Amniotic epithelial cell (primary cell): ENCODE data around the gene DDO.
A peak's percentile ranks its signal among the peaks of the same experiment; 100 is the strongest.

Experiments
- DNase-seq: peaks from one replicate; pipeline ENCODE4 v3.0.0-alpha.2; 2010; ENCODE audit warnings: low read depth

Gene DDO

GRCh38 chr6:110419028-110419739 lies 3.8 kb upstream of the DDO start:
- DNase-seq = no peak

GRCh38 chr6:110418594-110418993 lies 3.2 kb upstream of the DDO start:
- no peak for DNase-seq

DNA sequence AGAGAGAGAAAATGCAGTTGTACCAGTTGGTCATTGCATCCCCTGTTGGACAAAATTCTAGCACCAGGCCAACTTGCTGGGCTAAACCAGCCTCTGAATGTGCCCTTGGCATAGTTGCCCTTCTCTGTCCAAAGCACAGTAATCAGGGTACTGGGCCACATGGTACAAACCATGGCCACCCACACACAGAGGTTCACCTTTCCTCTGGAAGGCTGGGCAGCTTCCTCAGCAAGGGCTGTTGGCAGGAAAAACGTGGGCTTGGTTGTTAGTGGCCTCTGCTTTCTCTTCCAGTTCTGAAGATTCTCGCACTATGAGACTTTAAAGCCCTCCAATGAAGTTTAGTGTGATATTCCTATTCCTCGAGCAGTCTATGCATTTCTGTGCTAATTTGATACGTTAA lies 706 bp downstream of the DDO start:
- DNase-seq = no peak

- DNase-seq = no peak
Measured at GRCh38 chr6:110412360-110412759, 3.0 kb downstream of the DDO start.

DNA sequence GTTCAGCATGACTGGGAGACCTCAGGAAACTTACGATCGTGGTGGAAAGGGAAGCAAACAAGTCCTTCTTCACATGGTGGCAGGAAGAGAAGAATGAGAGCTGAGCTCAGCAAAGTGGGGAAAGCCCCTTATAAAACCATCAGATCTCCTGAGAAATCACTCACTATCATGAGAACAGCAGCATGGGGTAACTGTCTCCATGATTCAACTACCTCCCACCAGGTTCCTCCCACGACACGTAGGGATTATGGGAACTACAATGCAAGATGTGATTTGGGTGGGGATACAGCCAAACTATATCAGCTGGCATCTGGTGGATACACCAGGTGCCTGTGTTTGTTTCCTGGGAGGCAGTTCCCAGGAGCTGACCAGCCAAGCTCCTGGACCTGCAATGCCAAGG lies 4.9 kb downstream of the DDO start:
- peak; percentile 31 for DNase-seq

GRCh38 chr6:110409794-110410193 lies 5.6 kb downstream of the DDO start:
- no peak for DNase-seq

DNA sequence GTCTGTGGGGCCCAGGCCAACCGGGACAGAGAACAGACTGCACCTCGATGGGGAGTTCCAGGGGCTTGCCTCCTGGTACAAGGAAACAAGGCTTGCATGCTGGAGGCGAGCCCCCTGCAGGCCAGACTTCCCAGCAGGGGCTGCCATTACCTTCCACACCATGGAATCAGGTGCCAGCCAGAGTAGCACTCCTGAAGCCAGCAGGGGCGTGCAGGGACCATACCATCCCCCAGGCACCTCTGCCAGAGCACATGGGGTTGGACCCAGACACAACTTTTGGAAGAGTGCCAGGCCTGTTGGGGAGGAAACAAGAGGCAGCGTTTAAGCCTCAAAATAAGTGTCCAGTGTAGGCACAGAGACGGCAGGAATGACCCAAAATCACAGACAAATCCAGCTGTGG lies 6.5 kb downstream of the DDO start:
- no peak for DNase-seq

GRCh38 chr6:110404607-110405006 lies 10.8 kb downstream of the DDO start:
- DNase-seq = peak; percentile 84

GRCh38 chr6:110401585-110402176 lies 13.7 kb downstream of the DDO start:
- no peak for DNase-seq

DNA sequence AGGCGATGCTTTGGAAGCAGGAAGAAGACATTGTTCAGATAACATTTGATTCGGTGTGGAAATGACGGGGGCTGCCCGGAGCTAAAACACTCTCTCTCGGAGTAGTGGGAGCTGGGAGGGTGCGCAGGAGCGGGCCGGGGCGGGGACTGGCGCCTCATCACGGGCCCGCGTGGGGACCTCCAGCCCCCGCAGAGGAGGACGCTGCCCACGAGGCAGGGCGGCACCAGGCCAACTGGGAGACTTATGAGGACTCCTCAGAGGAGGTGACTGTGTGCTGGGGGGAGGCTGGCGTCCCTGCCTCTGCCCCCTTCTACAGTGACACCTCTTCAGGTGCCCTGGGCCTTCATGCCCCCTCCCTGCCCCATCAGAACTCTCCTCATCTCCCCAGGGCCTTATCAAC lies 15.2 kb downstream of the DDO start:
- no peak for DNase-seq

DNA sequence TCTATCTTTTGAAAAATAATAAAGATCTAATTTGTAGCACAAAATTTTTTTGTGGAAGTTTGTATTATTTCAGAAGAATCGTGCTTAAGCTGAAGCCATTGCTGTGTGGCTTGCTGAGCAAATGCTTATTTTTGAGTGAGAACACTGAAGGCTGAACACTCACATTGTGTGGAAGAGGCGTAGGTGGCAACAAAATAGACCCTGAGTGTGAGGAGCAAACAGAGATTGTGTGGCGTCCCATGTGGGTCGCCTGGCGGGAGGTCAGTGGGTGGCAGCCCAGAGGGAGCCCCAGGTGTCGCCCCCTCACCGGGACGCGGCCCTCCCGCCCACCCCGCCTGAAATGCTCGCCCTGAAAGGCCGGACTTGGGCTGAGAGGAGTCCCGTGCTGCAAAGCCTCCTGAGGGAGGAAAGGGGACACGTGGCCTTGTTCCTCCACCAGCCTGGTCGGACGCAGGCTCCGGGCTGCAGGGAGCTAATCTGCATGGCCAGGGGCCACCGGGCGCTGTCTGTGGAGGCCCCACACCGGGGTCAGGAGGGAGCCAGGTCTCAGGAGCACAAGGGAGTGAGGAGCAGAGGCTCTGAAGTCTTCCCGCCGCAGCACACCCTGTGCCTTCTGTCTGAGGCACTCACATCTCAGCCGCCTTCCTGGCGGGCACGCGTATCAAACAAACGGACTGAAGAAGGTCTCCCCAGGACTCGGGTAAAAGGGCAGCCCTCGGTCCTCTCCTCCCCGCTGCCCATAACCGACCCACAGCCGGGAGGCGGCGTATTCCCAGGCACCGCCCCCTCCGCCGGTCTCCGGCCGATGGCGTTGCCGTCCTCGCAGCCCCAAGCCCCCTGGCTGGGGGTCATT lies 15.9 kb downstream of the DDO start:
- no peak for DNase-seq

DNA sequence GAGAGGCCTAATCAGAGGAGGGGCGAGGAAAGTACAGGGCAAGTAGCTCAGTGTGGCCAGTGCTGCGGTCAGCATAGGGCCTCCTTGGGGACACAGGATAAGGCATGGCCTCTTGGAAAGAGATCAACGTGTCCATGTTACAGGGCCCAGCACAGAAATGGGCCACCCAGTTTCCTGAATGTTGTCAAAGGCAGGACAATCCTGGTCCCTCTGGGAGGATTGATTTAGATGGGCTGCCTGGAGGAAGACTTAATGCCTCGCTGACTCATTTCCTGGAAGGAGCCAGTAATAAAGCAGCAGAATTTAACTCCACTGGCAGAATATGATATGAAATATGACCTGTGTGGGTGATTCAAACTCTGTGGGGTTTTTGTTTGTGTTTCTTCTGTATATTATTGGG lies 16.6 kb downstream of the DDO start:
- peak; percentile 58 for DNase-seq

GRCh38 chr6:110395221-110395620 lies 20.2 kb downstream of the DDO start:
- DNase-seq = no peak

GRCh38 chr6:110394409-110394808 lies 21.0 kb downstream of the DDO start:
- no peak for DNase-seq

GRCh38 chr6:110392727-110393126 lies 22.6 kb downstream of the DDO start:
- no peak for DNase-seq

DNA sequence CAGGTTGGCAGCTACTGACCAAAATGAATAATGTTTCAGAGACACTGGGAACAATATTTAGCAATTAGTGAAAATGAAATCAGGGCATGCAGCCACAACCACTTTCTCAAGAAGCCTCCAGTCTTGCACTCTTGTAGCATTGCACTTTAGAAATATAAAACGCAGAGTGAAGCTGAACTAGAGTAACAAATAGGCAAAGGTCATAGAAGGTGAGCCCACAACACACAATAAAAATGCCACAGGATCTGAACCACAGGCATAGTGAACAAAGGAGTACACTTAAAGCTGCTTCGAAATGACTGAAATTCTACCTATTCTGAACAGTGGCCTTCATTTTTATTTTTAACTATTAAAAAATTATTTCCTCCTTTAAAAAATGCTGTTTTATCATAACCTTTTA lies 25.0 kb downstream of the DDO start:
- DNase-seq = no peak

DNA sequence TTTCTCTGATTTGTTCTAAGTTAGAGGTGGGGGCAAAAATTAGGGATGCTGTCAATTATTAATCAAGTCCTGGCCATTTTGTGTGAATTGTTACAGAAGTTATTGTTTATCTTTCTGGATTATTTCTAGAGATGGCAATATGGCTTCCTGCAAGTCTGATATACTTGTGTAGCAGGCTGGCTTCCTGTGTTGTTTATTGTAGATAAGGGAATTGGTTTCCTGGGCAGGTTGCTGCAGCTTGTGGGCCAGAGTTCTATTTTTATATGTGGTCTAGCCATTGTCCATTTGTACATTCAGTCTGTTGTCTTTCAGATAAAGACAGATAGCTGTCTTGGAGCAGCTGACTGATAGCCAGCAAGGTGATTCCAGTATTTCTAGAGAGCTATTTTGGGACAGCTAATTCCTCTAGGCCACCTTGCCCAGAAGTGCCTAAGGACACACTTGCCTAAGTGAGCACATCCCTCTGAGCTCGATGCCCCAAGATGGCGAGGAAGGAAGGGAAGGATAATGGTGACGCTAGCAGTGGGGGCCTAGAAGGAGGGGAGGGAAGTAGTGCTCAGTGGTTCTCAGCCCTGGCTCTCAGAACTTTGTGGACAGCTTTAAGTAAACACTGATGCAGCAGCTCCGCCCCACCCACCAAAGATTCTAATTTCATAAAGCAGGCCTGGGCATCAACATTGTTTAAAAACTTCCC lies 25.5 kb downstream of the DDO start:
- no peak for DNase-seq

- DNase-seq = no peak
Measured at GRCh38 chr6:110387986-110388385, 27.4 kb downstream of the DDO start.

DNA sequence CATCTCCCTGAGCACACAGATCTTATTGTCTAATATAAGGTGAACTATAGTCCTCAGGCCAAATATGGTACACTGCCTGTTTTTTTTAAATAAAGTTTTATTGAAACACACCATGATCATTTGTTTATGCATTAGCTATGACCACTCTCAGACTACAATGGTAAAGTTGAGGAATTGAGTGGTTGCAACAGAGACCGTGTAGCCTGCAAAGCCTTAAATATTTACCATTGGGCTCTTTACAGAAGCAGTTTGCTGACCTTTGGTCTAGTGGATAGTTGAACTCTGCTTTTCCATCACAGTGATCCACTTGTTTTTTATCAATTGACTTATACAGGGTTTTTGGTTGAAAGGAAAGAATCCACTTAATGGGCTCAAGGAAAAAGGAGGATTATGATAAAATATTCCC lies 29.9 kb downstream of the DDO start:
- no peak for DNase-seq

DNA sequence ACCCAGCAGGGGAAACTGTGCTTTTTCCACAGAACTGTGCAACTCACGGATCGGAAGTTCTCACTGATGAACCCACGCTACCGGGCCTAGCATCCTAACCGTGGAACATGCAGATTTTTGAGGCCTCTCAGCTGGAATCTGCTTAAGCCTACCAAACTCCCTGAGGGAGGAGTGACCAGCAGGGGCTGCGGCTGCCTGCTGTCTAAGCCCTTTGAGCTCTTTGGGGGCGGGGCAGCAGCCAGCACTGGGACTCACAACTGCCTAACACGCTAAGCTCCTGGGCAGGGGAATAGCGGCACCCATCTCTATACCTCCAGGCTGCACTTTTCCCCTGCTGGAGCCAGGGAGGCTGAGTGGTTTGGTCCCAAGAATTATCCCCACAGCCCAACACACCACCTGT lies 36.8 kb downstream of the DDO start:
- no peak for DNase-seq

- DNase-seq = no peak
Measured at GRCh38 chr6:110369066-110369465, 46.3 kb downstream of the DDO start.

DNA sequence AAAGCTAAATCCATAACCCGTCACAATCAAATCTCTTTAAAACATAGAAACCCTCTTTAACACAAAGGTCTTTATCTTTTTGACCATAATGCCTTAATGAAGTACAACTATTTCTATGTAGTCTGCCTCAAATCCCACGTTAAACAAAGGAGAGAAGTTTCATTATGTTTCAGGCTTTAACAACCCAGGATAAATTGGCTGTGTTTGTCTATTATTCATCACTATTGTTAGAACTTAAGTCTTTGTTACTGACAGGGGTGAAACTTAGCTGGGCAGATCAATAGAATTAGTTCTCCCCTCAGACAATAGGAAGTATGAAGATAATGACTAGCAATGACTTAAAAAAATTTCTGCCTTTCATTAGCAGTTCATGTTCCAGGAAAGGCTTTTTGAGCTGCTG lies 47.1 kb downstream of the DDO start:
- DNase-seq = no peak

- DNase-seq = peak; percentile 71
Measured at GRCh38 chr6:110367825-110368224, 47.5 kb downstream of the DDO start.
